Fibroblast of pulmonary artery (primary cell): ENCODE data around the gene SSRP1.

ENCODE experiments used
- DNase-seq: peaks from one replicate; pipeline ENCODE4 v3.0.0-alpha.2; 2010; ENCODE audit warnings: low read depth
- H3K4me3 ChIP-seq: replicated peaks from 2 replicates; pipeline ENCODE4 v1.5.1; 2011; ENCODE audit warnings: low read depth, mild to moderate bottlenecking, control low read depth, low read length, moderate library complexity
- TF ChIP-seq, protein P1 (sequence below): IDR thresholded peaks from 2 replicates; pipeline ENCODE4 v1.5.1; 2011; ENCODE audit warnings: mild to moderate bottlenecking, control low read depth, low read length, inconsistent platforms; ENCODE audit errors: missing control alignments

Gene SSRP1

DNA sequence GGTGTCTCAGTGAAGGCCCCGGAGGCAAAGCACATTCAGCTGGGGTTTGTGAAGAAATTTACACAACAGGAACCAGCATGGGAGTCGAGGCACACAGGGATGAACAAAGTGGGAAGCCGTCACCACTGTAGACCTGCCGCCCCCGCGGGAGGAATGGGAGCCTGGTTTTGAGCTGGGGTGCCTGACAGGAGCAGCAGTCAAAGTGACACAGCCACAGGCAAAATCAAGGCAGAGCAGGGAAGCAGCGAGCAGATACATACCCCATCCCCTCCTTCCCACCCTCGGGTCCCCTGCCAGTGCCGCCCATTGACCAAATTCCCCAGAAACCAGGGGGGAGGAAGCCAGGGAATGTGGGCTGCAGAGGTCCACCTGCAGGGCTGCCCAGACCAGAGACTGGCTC lies 23.3 kb upstream of the SSRP1 start:
- H3K4me3 ChIP-seq, result no peak overlapping the region
- TF ChIP-seq, protein P1, sequence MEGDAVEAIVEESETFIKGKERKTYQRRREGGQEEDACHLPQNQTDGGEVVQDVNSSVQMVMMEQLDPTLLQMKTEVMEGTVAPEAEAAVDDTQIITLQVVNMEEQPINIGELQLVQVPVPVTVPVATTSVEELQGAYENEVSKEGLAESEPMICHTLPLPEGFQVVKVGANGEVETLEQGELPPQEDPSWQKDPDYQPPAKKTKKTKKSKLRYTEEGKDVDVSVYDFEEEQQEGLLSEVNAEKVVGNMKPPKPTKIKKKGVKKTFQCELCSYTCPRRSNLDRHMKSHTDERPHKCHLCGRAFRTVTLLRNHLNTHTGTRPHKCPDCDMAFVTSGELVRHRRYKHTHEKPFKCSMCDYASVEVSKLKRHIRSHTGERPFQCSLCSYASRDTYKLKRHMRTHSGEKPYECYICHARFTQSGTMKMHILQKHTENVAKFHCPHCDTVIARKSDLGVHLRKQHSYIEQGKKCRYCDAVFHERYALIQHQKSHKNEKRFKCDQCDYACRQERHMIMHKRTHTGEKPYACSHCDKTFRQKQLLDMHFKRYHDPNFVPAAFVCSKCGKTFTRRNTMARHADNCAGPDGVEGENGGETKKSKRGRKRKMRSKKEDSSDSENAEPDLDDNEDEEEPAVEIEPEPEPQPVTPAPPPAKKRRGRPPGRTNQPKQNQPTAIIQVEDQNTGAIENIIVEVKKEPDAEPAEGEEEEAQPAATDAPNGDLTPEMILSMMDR, result no peak
- DNase-seq, result no peak

DNA sequence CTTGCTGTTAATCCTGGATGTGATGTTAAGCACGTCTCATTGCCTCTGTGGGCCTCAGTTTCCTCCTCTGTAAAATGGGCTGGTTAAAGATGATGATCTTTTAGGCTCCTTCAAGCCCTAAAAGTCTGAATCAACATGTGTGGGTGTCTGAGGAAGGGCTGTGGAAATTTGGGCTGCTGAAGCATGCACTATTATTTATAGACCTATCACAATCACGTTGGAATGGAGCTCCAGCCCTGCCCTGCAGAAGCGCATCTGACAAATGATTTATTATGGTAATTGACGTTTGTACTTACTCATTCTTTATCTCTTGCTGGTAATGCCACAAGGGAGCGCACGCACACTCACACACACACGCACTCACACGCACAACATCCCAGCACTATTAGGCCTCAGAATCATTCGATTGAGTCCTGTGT lies 22.9 kb upstream of the SSRP1 start:
- no peak overlapping the region for H3K4me3 ChIP-seq
- peak; percentile 20 for DNase-seq

DNA sequence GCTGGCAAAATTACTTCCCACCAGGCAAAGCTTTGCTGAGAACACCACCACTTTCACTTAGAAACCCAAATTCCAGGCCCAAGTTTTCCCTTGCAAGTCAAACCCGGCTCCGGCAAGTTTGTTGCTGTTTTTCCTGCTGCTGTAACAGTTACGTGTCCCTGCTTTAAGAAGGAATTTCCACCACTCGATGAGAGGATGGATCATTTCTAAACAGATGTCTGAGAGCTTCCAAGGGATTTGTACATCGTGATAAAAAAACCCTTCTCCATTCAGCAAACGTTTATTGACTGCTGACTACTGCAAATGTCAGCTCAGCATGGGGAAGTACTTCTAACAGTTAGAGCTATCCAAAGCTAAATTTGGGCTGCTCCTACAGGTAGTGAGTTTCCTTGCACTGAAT lies 22.2 kb upstream of the SSRP1 start:
- TF ChIP-seq, protein P1, result no peak
- DNase-seq, result peak; percentile 5
- H3K4me3 ChIP-seq, result no peak overlapping the region

More for the DNA sequence above, 22.9 kb upstream of the SSRP1 start:
- TF ChIP-seq, protein P1, result no peak

DNA sequence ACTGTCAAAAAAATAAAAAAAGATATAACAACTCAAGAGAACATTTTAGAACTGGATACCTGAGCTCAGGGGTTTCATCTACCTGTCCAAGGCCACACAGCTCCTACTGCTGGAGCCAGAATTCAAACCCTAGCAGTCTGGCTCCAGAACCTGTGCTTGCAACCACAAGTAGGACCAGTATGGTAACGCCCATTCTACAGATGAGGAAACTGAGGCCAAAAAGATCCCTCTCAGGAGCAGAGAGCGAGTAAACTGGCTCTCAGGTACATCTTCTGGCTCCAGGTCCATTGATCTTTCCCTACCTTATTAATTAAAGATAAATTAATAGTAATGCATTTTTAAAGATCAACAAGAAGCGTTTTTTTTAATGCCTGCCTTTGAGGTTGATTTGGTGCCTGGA lies 21.6 kb upstream of the SSRP1 start:
- no peak for DNase-seq
- TF ChIP-seq, protein P1, result no peak
- no peak overlapping the region for H3K4me3 ChIP-seq

DNA sequence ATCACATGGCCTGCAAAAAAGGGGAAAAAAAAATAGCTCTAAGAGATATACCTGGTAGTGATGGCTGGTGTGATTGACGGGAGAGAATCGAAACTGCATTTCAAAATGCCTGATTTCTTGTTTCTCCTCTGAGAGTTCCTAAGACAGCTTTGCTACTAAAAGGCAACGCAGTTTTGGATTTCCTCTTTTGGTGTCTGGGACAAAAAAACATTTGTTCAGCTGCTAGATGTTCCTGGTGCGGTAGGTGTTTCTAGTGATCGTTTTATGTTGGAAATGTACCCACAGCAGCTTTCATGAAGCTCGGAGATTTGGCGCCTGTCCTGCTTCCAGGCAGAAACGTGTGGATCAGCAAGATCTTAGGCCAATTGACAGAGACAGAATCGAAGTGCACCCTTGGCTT lies 20.6 kb upstream of the SSRP1 start:
- H3K4me3 ChIP-seq, result no peak overlapping the region
- TF ChIP-seq, protein P1, result no peak
- DNase-seq, result no peak

DNA sequence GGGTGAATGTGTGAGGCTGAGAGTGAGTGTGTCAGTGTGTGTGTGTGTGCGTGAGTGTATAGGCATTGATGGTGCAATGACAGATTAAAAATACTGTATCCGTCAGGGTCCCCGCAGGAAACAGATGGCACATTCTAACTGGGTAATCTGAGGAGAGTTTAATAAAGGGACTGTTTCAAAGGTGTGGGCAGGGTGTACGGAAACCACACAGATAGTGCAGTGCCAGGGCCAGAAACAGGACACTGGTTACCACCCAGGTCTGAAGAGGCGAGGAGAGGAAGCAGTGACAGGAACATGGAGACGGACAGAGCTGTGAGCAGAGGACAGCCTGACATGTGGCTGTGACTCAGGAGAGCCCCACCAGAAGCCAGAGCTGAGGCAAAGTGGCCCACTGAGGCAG lies 19.0 kb upstream of the SSRP1 start:
- H3K4me3 ChIP-seq, result no peak overlapping the region
- no peak for DNase-seq
- TF ChIP-seq, protein P1, result no peak

DNA sequence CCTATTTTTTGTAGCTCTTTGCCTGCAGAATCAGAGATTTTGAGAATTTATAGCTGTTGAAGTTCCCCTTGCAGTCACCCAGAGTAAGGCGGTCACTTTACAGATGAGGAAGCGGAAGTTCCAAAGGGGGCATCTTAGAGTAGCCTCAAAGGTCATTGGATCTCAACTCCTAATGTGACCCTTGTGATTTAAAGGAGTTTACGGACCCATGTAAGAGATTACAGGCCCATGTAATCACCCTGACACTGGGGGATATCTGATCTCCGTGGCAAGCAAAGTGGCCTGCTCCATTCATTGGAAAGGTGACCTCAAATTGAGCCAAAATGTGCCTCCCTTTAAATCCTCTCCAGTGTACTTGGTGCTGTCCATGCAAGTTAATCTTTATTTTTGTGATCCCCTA lies 18.2 kb upstream of the SSRP1 start:
- H3K4me3 ChIP-seq, result no peak overlapping the region
- TF ChIP-seq, protein P1, result no peak
- no peak for DNase-seq
